Neural cell (in vitro differentiated cells): ENCODE results near the gene TCFL5. TPM values are rescaled to one million over a fixed set of nuclear protein-coding genes. Genes with fewer than 3 reads are reported as not detected.

Experiments
- H2AFZ ChIP-seq: fragments of 200-600, 300-800 bp; sonication (generic), shearing (Covaris generic); 2 replicates; pipeline ENCODE4 v1.6.0; 2014; ENCODE audit warnings: low read depth, mild to moderate bottlenecking, antibody characterized with exemption, low read length, moderate library complexity
- H3F3A ChIP-seq: fragments of 200-600 bp; shearing (Covaris generic); 2 replicates; pipeline ENCODE4 v1.6.1; 2016; ENCODE audit warnings: mild to moderate bottlenecking, moderate library complexity, mixed read lengths, antibody characterized with exemption, low read length; ENCODE audit not compliant: insufficient read depth, poor library complexity, severe bottlenecking
- H3K27ac ChIP-seq: fragments of 200-600, 300-800 bp; sonication (generic), shearing (Covaris generic); 2 replicates; pipeline ENCODE4 v1.5.1; 2014; ENCODE audit warnings: mild to moderate bottlenecking, low read length, moderate library complexity
- H3K27me3 ChIP-seq: fragments of 300-800, 200-600 bp; sonication (generic), shearing (Covaris generic); 2 replicates; pipeline ENCODE4 v1.6.0; 2014; ENCODE audit warnings: mild to moderate bottlenecking, low read depth, low read length, moderate library complexity; ENCODE audit not compliant: insufficient read depth
- H3K36me3 ChIP-seq: fragments of 300-800, 200-600 bp; sonication (generic), shearing (Covaris generic); 2 replicates; pipeline ENCODE4 v1.5.1; 2014; ENCODE audit warnings: mild to moderate bottlenecking, antibody characterized with exemption, low read length, moderate library complexity; ENCODE audit not compliant: insufficient read depth
- H3K4me2 ChIP-seq: fragments of 300-800, 200-600 bp; sonication (generic), shearing (Covaris generic); 2 replicates; pipeline ENCODE4 v1.6.0; 2014; ENCODE audit warnings: mild to moderate bottlenecking, low read length
- H3K4me3 ChIP-seq: fragments of 300-800, 200-600 bp; sonication (generic), shearing (Covaris generic); 2 replicates; pipeline ENCODE4 v1.5.1; 2014; ENCODE audit warnings: mild to moderate bottlenecking, low read length, moderate library complexity
- H3K79me2 ChIP-seq: fragments of 200-600 bp; shearing (Covaris generic); replicated peaks from 2 replicates; pipeline ENCODE4 v1.6.0; 2014; ENCODE audit warnings: mild to moderate bottlenecking, low read length, moderate library complexity; ENCODE audit not compliant: insufficient read depth
- H3K9ac ChIP-seq: fragments of 300-800, 200-600 bp; sonication (generic), shearing (Covaris generic); 2 replicates; pipeline ENCODE4 v1.6.1; 2016; ENCODE audit warnings: mild to moderate bottlenecking, low read length, mixed read lengths
- H3K9me2 ChIP-seq: fragments of 200-600 bp; shearing (Covaris generic); 2 replicates; pipeline ENCODE4 v1.6.1; 2016; ENCODE audit warnings: mild to moderate bottlenecking, low read length, mixed read lengths; ENCODE audit not compliant: insufficient read depth
- H3K9me3 ChIP-seq: fragments of 200-600, 300-800 bp; sonication (generic), shearing (Covaris generic); 2 replicates; pipeline ENCODE4 v1.6.1; 2016; ENCODE audit warnings: mild to moderate bottlenecking, mixed run types, low read length, moderate library complexity, mixed read lengths
- H4K20me1 ChIP-seq: fragments of 200-600 bp; shearing (Covaris generic); 2 replicates; pipeline ENCODE4 v1.6.1; 2016; ENCODE audit warnings: mild to moderate bottlenecking, mixed run types; ENCODE audit not compliant: insufficient read depth
- EP300 ChIP-seq: fragments of 450-650 bp; conservative IDR thresholded peaks from 2 replicates; pipeline ENCODE4 v1.6.1; 2014; ENCODE audit warnings: antibody characterized with exemption, mild to moderate bottlenecking, moderate library complexity; ENCODE audit not compliant: poor library complexity, severe bottlenecking
- EZH2 ChIP-seq: fragments of 200-600, 300-800 bp; shearing (Covaris generic), sonication (generic); IDR thresholded peaks from 2 replicates; pipeline ENCODE4 v1.6.1; 2014; ENCODE audit warnings: antibody characterized with exemption, low read length, borderline replicate concordance, mild to moderate bottlenecking; ENCODE audit not compliant: insufficient read depth, poor library complexity, severe bottlenecking
- MXI1 ChIP-seq: fragments of 450-650 bp; conservative IDR thresholded peaks from 2 replicates; pipeline ENCODE4 v1.6.1; 2014; ENCODE audit warnings: antibody characterized with exemption, mild to moderate bottlenecking; ENCODE audit not compliant: poor library complexity, severe bottlenecking
- POLR2AphosphoS5 ChIP-seq: IDR thresholded peaks from 2 replicates; pipeline ENCODE4 v1.6.1; 2012
- RAD21 ChIP-seq: fragments of 450-650 bp; conservative IDR thresholded peaks from 2 replicates; pipeline ENCODE4 v1.6.1; 2014; ENCODE audit warnings: antibody characterized with exemption, mild to moderate bottlenecking, moderate library complexity
- SMC3 ChIP-seq: fragments of 450-650 bp; conservative IDR thresholded peaks from 2 replicates; pipeline ENCODE4 v1.6.1; 2014; ENCODE audit warnings: antibody characterized with exemption, mild to moderate bottlenecking, moderate library complexity; ENCODE audit not compliant: poor library complexity
- TAF1 ChIP-seq: IDR thresholded peaks from 2 replicates; pipeline ENCODE4 v1.6.1; 2012; ENCODE audit warnings: low read depth
- polyA plus RNA-seq: library from polyadenylated mRNA; depleted of rRNA; stranded (reverse); fragments of >200 nt; gene quantifications from 2 replicates; pipeline ENCODE4 v1.2.3, GENCODE V29; 2014
- TF ChIP-seq, protein P1 (sequence below): fragments of 450-650 bp; IDR thresholded peaks from 2 replicates; pipeline ENCODE4 v1.5.1; 2014; ENCODE audit warnings: antibody characterized with exemption, mild to moderate bottlenecking, moderate library complexity; ENCODE audit not compliant: poor library complexity, severe bottlenecking
- TF ChIP-seq, protein P2 (sequence below): IDR thresholded peaks from 2 replicates; pipeline ENCODE4 v1.6.1; 2012; ENCODE audit warnings: borderline replicate concordance

The TCFL5 gene
- polyA plus RNA-seq, 1 donor from 2014 or later, result 9.8 TPM

DNA sequence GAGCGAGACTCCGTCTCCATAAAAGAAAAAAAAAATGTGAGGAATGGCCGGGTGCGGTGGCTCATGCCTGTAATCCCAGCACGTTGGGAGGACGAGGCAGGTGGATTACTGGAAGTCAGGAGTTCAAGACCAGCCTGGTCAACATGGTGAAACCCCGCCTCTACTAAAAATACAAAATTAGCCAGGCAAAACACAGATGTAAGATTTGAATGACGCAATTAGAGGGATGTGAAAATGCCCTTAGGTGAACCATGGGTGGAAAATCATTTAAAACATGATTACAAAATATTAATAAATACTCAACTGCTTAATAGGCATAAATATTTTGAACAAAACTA is 23.9 kb downstream of the TCFL5 start:
- Histone ChIP-seq H3K9me3 (no peaks in the 10 kb centered on the region), H3K27me3 (no peaks in the 10 kb centered on the region), H3K36me3 (no peaks in the 10 kb centered on the region), H3K79me2 (no peaks in the 10 kb centered on the region), H3K9ac (no peak overlapping the region), H3K9me2 (no peaks in the 10 kb centered on the region), H2AFZ (no peak overlapping the region), H3K27ac (no peak overlapping the region), H3K4me2 (no peak overlapping the region), H4K20me1 (no peaks in the 10 kb centered on the region), H3F3A (no peaks in the 10 kb centered on the region), H3K4me3 (no peak overlapping the region)
- TF ChIP-seq POLR2AphosphoS5 (no peak), EZH2 (no peak), RAD21 (no peak), TAF1 (no peak), EP300 (no peak)
- TF ChIP-seq, protein P1, sequence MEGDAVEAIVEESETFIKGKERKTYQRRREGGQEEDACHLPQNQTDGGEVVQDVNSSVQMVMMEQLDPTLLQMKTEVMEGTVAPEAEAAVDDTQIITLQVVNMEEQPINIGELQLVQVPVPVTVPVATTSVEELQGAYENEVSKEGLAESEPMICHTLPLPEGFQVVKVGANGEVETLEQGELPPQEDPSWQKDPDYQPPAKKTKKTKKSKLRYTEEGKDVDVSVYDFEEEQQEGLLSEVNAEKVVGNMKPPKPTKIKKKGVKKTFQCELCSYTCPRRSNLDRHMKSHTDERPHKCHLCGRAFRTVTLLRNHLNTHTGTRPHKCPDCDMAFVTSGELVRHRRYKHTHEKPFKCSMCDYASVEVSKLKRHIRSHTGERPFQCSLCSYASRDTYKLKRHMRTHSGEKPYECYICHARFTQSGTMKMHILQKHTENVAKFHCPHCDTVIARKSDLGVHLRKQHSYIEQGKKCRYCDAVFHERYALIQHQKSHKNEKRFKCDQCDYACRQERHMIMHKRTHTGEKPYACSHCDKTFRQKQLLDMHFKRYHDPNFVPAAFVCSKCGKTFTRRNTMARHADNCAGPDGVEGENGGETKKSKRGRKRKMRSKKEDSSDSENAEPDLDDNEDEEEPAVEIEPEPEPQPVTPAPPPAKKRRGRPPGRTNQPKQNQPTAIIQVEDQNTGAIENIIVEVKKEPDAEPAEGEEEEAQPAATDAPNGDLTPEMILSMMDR, result no peak

DNA sequence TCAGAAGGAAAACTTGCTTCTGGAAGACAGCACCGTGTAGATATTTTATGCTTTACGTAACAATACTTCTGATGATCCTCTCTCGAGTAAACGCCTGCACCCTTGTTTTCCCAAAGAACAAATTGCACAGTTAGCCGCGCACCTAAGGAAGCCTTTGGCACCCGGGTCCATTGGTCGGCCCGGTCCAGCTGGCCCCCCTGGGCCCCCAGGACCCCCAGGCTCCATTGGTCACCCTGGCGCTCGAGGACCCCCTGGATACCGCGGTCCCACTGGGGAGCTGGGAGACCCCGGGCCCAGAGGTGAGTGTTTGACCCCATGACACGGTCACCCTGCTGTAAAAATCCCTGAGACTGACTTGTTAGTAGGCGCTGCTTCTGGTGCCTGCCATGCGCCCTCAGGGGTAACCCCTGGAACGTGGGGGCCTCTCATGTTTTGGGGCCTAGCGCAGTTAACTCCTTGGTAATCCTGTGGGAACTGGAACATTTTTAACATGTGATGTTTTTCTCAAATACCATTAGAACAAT is 24.6 kb downstream of the TCFL5 start:
- H3K9me3 ChIP-seq, result no peaks in the 10 kb centered on the region
- no peak overlapping the region for H3K9ac ChIP-seq
- no peaks in the 10 kb centered on the region for H4K20me1 ChIP-seq
- no peaks in the 10 kb centered on the region for H3K27me3 ChIP-seq
- H2AFZ ChIP-seq, result no peak overlapping the region
- H3K27ac ChIP-seq, result no peak overlapping the region
- H3F3A ChIP-seq, result no peaks in the 10 kb centered on the region
- no peaks in the 10 kb centered on the region for H3K9me2 ChIP-seq
- no peak overlapping the region for H3K4me3 ChIP-seq
- H3K4me2 ChIP-seq, result no peak overlapping the region
- H3K79me2 ChIP-seq, result no peaks in the 10 kb centered on the region
- TF ChIP-seq, protein P1, result no peak
- TF ChIP-seq SMC3 (no peak), EP300 (no peak), MXI1 (no peak), TAF1 (no peak), RAD21 (no peak), POLR2AphosphoS5 (no peak), EZH2 (no peak)
- TF ChIP-seq, protein P2, sequence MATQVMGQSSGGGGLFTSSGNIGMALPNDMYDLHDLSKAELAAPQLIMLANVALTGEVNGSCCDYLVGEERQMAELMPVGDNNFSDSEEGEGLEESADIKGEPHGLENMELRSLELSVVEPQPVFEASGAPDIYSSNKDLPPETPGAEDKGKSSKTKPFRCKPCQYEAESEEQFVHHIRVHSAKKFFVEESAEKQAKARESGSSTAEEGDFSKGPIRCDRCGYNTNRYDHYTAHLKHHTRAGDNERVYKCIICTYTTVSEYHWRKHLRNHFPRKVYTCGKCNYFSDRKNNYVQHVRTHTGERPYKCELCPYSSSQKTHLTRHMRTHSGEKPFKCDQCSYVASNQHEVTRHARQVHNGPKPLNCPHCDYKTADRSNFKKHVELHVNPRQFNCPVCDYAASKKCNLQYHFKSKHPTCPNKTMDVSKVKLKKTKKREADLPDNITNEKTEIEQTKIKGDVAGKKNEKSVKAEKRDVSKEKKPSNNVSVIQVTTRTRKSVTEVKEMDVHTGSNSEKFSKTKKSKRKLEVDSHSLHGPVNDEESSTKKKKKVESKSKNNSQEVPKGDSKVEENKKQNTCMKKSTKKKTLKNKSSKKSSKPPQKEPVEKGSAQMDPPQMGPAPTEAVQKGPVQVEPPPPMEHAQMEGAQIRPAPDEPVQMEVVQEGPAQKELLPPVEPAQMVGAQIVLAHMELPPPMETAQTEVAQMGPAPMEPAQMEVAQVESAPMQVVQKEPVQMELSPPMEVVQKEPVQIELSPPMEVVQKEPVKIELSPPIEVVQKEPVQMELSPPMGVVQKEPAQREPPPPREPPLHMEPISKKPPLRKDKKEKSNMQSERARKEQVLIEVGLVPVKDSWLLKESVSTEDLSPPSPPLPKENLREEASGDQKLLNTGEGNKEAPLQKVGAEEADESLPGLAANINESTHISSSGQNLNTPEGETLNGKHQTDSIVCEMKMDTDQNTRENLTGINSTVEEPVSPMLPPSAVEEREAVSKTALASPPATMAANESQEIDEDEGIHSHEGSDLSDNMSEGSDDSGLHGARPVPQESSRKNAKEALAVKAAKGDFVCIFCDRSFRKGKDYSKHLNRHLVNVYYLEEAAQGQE, result no peak
- H3K36me3 ChIP-seq, result no peaks in the 10 kb centered on the region
